CD8-positive, alpha-beta memory T cell (primary cell): ENCODE data around the gene CAST. TPM values are rescaled to one million over a fixed set of nuclear protein-coding genes. Genes with fewer than 3 reads are reported as not detected.

Source experiments
- CTCF ChIA-PET: fragments of 350-600 bp; sonication (Branson Sonifier 250); formaldehyde crosslinking; loops from one replicate; lab custom pipeline; 2021; ENCODE audit warnings: antibody characterized with exemption; lab: Charles Lee
- POLR2A ChIA-PET: fragments of 350-600 bp; sonication (Branson Sonifier 250); formaldehyde crosslinking; loops from one replicate; lab custom pipeline; 2021; ENCODE audit warnings: antibody characterized with exemption; lab: Charles Lee
- DNase-seq, 5 donors: peaks; one replicate each; pipeline versions ENCODE4 v3.0.0 to v3.0.0-alpha.2; 2020 to 2022; ENCODE audit warnings: mixed read lengths in 1 of 5
- H3K27ac ChIP-seq: one replicate; pipeline ENCODE4 v1.7.0; 2013; ENCODE audit warnings: low read depth, mild to moderate bottlenecking, low read length, moderate library complexity
- H3K27me3 ChIP-seq: 2 replicates; pipeline ENCODE4 v1.7.0; 2013; ENCODE audit warnings: low read length, mild to moderate bottlenecking; ENCODE audit not compliant: insufficient read depth, poor library complexity, severe bottlenecking
- H3K36me3 ChIP-seq: 2 replicates; pipeline ENCODE4 v1.7.0; 2013; ENCODE audit warnings: mild to moderate bottlenecking, low read length, moderate library complexity; ENCODE audit not compliant: insufficient read depth
- H3K4me1 ChIP-seq: 2 replicates; pipeline ENCODE4 v1.7.0; 2013; ENCODE audit warnings: mild to moderate bottlenecking, low read length, moderate library complexity; ENCODE audit not compliant: insufficient read depth
- H3K4me3 ChIP-seq: 2 replicates; pipeline ENCODE4 v1.7.0; 2013; ENCODE audit warnings: mild to moderate bottlenecking, low read length
- H3K9me3 ChIP-seq: 2 replicates; pipeline ENCODE4 v1.7.0; 2013; ENCODE audit warnings: mild to moderate bottlenecking, low read length
- H3K27ac Mint-ChIP-seq, 8 donors: one replicate each; pipeline ENCODE4 v1.8.0; 2020 to 2021; ENCODE audit warnings: mixed read lengths in 8 of 8, mild to moderate bottlenecking in 6 of 8, inconsistent platforms in 3 of 8, moderate library complexity in 3 of 8
- H3K27me3 Mint-ChIP-seq, 2 donors: one replicate each; pipeline ENCODE4 v1.8.0; 2020 to 2021; ENCODE audit warnings: mixed read lengths in 2 of 2, mild to moderate bottlenecking in 1 of 2, moderate library complexity in 1 of 2
- H3K36me3 Mint-ChIP-seq, 3 donors: one replicate each; pipeline ENCODE4 v1.8.0; 2020 to 2021; ENCODE audit warnings: mixed read lengths in 3 of 3, inconsistent platforms in 1 of 3, mild to moderate bottlenecking in 1 of 3
- H3K4me1 Mint-ChIP-seq, 3 donors: one replicate each; pipeline ENCODE4 v1.8.0; 2020 to 2021; ENCODE audit warnings: mixed read lengths in 3 of 3, inconsistent platforms in 1 of 3, mild to moderate bottlenecking in 1 of 3
- H3K4me3 Mint-ChIP-seq, 7 donors: one replicate each; pipeline ENCODE4 v1.8.0; 2020 to 2021; ENCODE audit warnings: mixed read lengths in 7 of 7, mild to moderate bottlenecking in 6 of 7, moderate library complexity in 4 of 7, inconsistent platforms in 2 of 7
- H3K9me3 Mint-ChIP-seq, 5 donors: one replicate each; pipeline ENCODE4 v1.8.0; 2020 to 2022; ENCODE audit warnings: mixed read lengths in 5 of 5, mild to moderate bottlenecking in 3 of 5, moderate library complexity in 2 of 5, inconsistent platforms in 1 of 5
- polyA plus RNA-seq: library from polyadenylated mRNA; unstranded; fragments of 300-500 nt; fragmentation: Illumina TruSeq; gene quantifications from one replicate; pipeline ENCODE4 v1.2.3, GENCODE V29; 2021
- total RNA-seq, 2 experiments: library from RNA; stranded (reverse); gene quantifications; one replicate each; pipeline ENCODE4 v1.2.3, GENCODE V29; 2021

The CAST gene
- total and polyA plus RNA-seq, 3 experiments from 2014 or later: 94.6 to 134 (median 127) TPM

DNA sequence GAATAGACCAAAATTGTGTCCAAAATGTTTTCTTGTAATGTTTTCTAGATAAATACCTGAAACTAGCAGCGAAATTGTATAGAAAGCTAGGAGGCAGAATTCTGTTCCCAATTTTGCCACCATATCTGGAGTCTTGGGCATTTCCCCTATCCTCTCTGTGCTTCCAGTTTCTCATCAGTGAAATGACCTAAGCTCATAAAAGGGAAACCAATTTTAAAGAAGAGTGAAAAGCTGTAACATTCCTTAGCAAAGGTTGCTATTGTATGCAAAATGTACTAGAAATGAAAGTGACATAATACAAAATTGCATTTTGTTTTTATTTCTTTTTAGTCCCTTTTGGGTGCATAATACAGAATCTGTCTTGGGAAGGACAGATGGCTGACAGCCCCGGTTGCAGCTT is 36.8 kb upstream of the CAST start:
- DNase-seq: no peak
- no peaks in the 10 kb centered on the region for H3K9me3 ChIP-seq
- no peaks in the 10 kb centered on the region for H3K27me3 ChIP-seq
- ChIA-PET CTCF (interaction anchor here (2.4 kb wide), 1 partner anchor 11 kb away, joined by 7 read pairs; no protein-coding TSS in a partner anchor), POLR2A (interaction anchor here (0.8 kb wide), 1 partner anchor 31 kb away, joined by 4 read pairs; no protein-coding TSS in a partner anchor)
- H3K36me3 ChIP-seq: no peaks in the 10 kb centered on the region
- no peaks in the 10 kb centered on the region for H3K36me3 Mint-ChIP-seq
- no peak overlapping the region for H3K4me3 Mint-ChIP-seq
- no peaks in the 10 kb centered on the region for H3K4me1 ChIP-seq
- no peak overlapping the region for H3K4me3 ChIP-seq
- peaks cover 4 to 19% (median 7%) of the 10 kb centered on the region in 3 donors for H3K4me1 Mint-ChIP-seq
- peaks cover 4 to 5% of the 10 kb centered on the region in 2 donors for H3K27me3 Mint-ChIP-seq
- H3K27ac ChIP-seq: no peak overlapping the region
- peak overlapping the region in 2 of 8 donors; percentile 17 to 58 for H3K27ac Mint-ChIP-seq
- no peaks in the 10 kb centered on the region for H3K9me3 Mint-ChIP-seq

DNA sequence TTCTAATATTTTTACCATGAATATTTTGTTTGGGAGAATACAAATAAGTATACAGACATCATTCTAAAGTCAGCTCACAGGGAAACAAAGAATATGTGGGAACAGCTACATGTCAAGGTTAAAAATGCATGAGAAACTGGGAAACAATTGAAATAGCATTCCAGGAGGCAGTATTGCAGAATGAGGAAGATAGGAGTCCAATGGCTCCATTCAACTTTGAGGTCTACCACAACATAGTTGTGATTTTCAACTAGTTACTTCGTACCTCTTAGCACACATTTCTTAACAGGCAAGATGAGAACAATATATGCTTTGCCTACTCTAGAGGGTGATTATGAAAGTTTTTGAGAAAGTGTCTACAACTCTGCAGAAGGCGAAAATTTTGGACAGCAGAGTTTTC is 35.2 kb upstream of the CAST start:
- peaks cover 4 to 5% of the 10 kb centered on the region in 2 donors for H3K27me3 Mint-ChIP-seq
- Histone ChIP-seq H3K9me3 (no peaks in the 10 kb centered on the region), H3K4me3 (no peak overlapping the region), H3K4me1 (no peaks in the 10 kb centered on the region), H3K27ac (no peak overlapping the region), H3K36me3 (no peaks in the 10 kb centered on the region), H3K27me3 (no peaks in the 10 kb centered on the region)
- no peak overlapping the region for H3K4me3 Mint-ChIP-seq
- ChIA-PET CTCF (interaction anchor here (0.8 to 1.6 kb wide), 2 partner anchors 9 to 13 kb away, joined by 3 to 4 read pairs; no protein-coding TSS in a partner anchor), POLR2A (no interaction called here)
- peak overlapping the region in 1 of 8 donors; percentile 3 for H3K27ac Mint-ChIP-seq
- H3K36me3 Mint-ChIP-seq: no peaks in the 10 kb centered on the region
- DNase-seq: no peak
- H3K9me3 Mint-ChIP-seq: no peaks in the 10 kb centered on the region
- H3K4me1 Mint-ChIP-seq: peaks cover 4 to 26% (median 7%) of the 10 kb centered on the region in 3 donors

DNA sequence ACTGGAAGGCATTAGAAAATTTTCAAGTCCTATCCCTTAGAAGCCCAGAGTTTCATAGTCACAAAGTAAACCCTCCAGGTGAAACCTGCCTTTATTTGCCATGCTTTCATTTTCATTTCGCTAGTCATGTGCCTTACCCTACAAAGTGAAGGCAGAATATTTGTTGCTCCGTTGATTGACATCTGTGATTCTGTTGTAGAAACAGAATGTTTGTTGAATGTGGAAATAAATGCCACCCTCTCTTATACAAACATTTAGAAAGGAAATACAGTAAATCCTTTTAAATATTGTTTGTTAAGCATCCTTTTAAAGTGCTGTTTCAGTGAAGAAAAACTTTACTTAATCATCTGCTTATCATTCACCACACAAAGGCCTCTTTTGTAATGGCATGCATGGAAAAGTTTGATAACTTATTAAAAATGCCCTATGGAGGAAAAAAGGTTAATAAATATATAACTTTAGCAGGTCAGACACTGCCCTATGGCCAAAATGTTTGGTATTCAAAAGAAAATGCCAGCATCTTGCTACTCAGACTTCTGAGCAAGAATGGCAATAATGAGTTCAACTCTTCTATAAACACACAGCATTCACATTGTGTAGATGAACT is 34.3 kb upstream of the CAST start:
- H3K9me3 ChIP-seq: no peaks in the 10 kb centered on the region
- CTCF ChIA-PET: interaction anchor here (1.6 kb wide), 1 partner anchor 14 kb away, joined by 4 read pairs; no protein-coding TSS in a partner anchor
- H3K27ac Mint-ChIP-seq: peak overlapping the region; percentile 9 to 67 (median 28)
- no peaks in the 10 kb centered on the region for H3K4me1 ChIP-seq
- no peaks in the 10 kb centered on the region for H3K36me3 ChIP-seq
- no peaks in the 10 kb centered on the region for H3K9me3 Mint-ChIP-seq
- no peaks in the 10 kb centered on the region for H3K27me3 ChIP-seq
- POLR2A ChIA-PET: no interaction called here
- H3K4me1 Mint-ChIP-seq: peaks cover 4 to 26% (median 7%) of the 10 kb centered on the region in 3 donors
- DNase-seq: no peak
- no peak overlapping the region for H3K4me3 ChIP-seq
- peak overlapping the region; percentile 21 for H3K27ac ChIP-seq
- peak overlapping the region; percentile 13 to 71 (median 40) for H3K4me3 Mint-ChIP-seq
- peaks cover 4 to 5% of the 10 kb centered on the region in 2 donors for H3K27me3 Mint-ChIP-seq
- no peaks in the 10 kb centered on the region for H3K36me3 Mint-ChIP-seq

DNA sequence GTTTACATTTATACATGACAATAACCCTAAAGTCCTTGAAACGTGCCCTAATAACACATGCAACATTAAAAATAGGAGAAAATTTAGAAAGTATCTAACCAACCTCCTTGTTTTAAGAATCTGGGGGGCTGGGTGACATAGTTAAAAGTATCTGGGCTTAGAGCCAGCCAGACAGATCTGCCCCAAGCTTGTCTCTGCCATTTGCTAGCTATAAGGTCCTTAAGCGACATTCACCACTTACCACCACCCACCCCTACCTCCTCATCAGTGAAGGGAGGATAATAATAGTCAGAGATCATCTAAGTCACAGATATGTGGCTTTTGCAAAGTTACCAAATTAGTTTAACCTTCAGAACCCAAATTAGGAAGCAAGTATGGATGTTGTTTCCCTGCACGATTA is 33.8 kb upstream of the CAST start:
- CTCF ChIA-PET: no interaction called here
- peaks cover 4 to 26% (median 7%) of the 10 kb centered on the region in 3 donors for H3K4me1 Mint-ChIP-seq
- H3K27me3 Mint-ChIP-seq: peaks cover 2 to 5% of the 10 kb centered on the region in 2 donors
- H3K27me3 ChIP-seq: no peaks in the 10 kb centered on the region
- H3K9me3 ChIP-seq: no peaks in the 10 kb centered on the region
- POLR2A ChIA-PET: no interaction called here
- no peak overlapping the region for H3K4me3 ChIP-seq
- H3K27ac Mint-ChIP-seq: peak overlapping the region in 1 of 8 donors; percentile 56
- H3K4me1 ChIP-seq: no peaks in the 10 kb centered on the region
- H3K27ac ChIP-seq: no peak overlapping the region
- peak overlapping the region in 2 of 7 donors; percentile 33 to 71 for H3K4me3 Mint-ChIP-seq
- no peaks in the 10 kb centered on the region for H3K9me3 Mint-ChIP-seq
- DNase-seq: no peak
- H3K36me3 Mint-ChIP-seq: no peaks in the 10 kb centered on the region
- H3K36me3 ChIP-seq: no peaks in the 10 kb centered on the region

DNA sequence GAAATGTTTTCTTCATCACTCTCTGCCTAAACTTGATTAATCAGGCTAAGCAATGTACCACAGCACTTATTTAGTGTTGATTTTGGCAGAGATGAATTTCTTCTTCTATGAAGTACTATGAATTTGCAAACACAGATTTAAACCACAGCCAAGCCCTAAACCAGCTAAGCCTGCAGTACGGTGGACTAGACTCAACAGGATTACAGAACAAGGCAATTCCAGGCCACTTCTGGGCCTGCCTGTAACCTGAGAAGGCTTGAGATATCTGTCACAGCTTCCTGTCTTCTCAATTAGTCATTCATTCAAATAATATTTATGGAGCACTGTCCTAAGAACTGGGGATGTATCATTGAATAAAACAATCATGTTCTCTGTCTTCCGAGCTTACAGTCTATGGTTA is 32.4 kb upstream of the CAST start:
- Mint-ChIP-seq H3K4me1 (peaks cover 4 to 26% (median 7%) of the 10 kb centered on the region in 3 donors), H3K36me3 (no peaks in the 10 kb centered on the region), H3K27me3 (peaks cover 0 to 2% of the 10 kb centered on the region in 2 donors), H3K27ac (peak overlapping the region in 1 of 8 donors; percentile 22), H3K9me3 (no peaks in the 10 kb centered on the region), H3K4me3 (no peak overlapping the region)
- ChIA-PET CTCF (interaction anchor here (2.6 kb wide), 1 partner anchor 15 kb away, joined by 8 read pairs; no protein-coding TSS in a partner anchor), POLR2A (no interaction called here)
- H3K36me3 ChIP-seq: no peaks in the 10 kb centered on the region
- no peak for DNase-seq
- no peak overlapping the region for H3K4me3 ChIP-seq
- H3K27ac ChIP-seq: no peak overlapping the region
- H3K9me3 ChIP-seq: no peaks in the 10 kb centered on the region
- no peaks in the 10 kb centered on the region for H3K4me1 ChIP-seq
- H3K27me3 ChIP-seq: no peaks in the 10 kb centered on the region

DNA sequence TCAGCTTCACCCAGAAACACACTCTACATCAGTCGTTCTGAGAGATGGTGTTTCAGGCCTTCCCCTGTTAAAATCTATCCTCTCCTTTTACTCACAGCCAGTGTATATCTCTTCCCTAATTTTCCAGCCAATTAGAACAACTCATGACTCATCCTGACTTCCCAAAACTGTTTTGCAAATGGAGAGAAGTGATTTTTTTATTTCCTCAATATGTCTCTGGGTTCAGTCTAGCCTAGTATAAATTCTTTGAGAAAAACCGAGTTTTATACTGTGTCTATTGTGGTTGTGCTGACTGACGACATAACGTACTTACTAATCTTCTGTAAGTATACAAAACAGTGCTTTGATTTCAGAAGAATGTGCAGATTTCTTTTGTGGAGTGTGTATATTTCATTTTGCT is 28.4 kb upstream of the CAST start:
- Mint-ChIP-seq H3K27me3 (peaks cover 0 to 13% of the 10 kb centered on the region in 2 donors), H3K4me1 (peaks cover 0 to 6% (median 0%) of the 10 kb centered on the region in 3 donors), H3K9me3 (no peaks in the 10 kb centered on the region), H3K4me3 (no peak overlapping the region), H3K27ac (no peak overlapping the region), H3K36me3 (no peaks in the 10 kb centered on the region)
- ChIA-PET POLR2A (no interaction called here), CTCF (no interaction called here)
- H3K36me3 ChIP-seq: no peaks in the 10 kb centered on the region
- H3K4me1 ChIP-seq: no peaks in the 10 kb centered on the region
- H3K9me3 ChIP-seq: no peaks in the 10 kb centered on the region
- no peak overlapping the region for H3K27ac ChIP-seq
- DNase-seq: no peak
- H3K27me3 ChIP-seq: no peaks in the 10 kb centered on the region
- no peak overlapping the region for H3K4me3 ChIP-seq

DNA sequence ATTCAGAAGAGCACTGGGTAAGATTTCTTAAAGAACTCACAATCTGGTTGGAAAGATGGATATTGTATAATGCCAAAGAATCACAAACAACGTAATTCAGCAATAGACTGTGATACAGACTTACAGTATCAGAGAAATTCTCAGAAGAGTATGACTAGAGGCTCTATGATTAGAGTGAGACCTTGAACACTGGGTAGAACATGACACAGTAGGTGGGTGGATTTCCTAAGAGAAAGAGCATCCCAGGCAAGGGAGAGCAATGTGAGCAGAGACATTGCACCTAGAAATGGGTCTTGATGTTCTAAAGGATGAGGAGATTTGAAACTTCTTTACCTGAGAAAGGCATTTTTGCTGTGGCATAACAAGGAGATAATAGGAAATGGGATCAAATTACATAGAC is 27.3 kb upstream of the CAST start:
- CTCF ChIA-PET: interaction anchor here (1.0 kb wide), 1 partner anchor 53 kb away, joined by 3 read pairs; no protein-coding TSS in a partner anchor
- H3K4me3 ChIP-seq: no peak overlapping the region
- no peaks in the 10 kb centered on the region for H3K36me3 ChIP-seq
- no peak for DNase-seq
- no peaks in the 10 kb centered on the region for H3K4me1 ChIP-seq
- no peaks in the 10 kb centered on the region for H3K9me3 ChIP-seq
- H3K4me3 Mint-ChIP-seq: no peak overlapping the region
- no peaks in the 10 kb centered on the region for H3K9me3 Mint-ChIP-seq
- peaks cover 0 to 6% (median 0%) of the 10 kb centered on the region in 3 donors for H3K4me1 Mint-ChIP-seq
- H3K27me3 Mint-ChIP-seq: peaks cover 0 to 13% of the 10 kb centered on the region in 2 donors
- POLR2A ChIA-PET: no interaction called here
- no peaks in the 10 kb centered on the region for H3K27me3 ChIP-seq
- H3K36me3 Mint-ChIP-seq: no peaks in the 10 kb centered on the region
- no peak overlapping the region for H3K27ac Mint-ChIP-seq
- no peak overlapping the region for H3K27ac ChIP-seq

DNA sequence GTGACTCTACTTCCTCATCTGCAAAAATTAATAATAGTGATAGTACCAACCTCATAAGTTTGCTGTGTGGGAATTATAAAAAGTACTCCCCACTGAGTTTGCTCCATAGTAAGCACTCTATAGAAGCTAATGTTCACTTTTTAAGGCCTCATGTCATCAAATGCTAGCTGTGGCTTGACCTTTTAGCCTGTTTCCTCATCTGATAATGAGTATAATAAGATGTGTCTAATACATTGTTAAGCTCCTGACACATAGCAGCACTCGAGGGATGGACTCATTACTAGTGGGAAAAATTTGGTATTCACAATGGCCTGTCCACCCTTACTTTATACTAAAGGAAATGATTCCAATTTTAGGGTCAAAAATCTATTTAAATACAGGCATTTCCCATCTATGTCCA is 26.1 kb upstream of the CAST start:
- CTCF ChIA-PET: interaction anchor here (1.4 to 1.7 kb wide), 4 partner anchors 9 to 34 kb away, joined by 3 to 4 read pairs (median 4); no protein-coding TSS in a partner anchor
- DNase-seq: no peak
- H3K4me1 Mint-ChIP-seq: peaks cover 0 to 4% (median 0%) of the 10 kb centered on the region in 3 donors
- Histone ChIP-seq H3K36me3 (no peaks in the 10 kb centered on the region), H3K27ac (no peak overlapping the region), H3K27me3 (no peaks in the 10 kb centered on the region), H3K4me1 (no peaks in the 10 kb centered on the region), H3K9me3 (no peaks in the 10 kb centered on the region), H3K4me3 (no peak overlapping the region)
- H3K27ac Mint-ChIP-seq: no peak overlapping the region
- H3K9me3 Mint-ChIP-seq: no peaks in the 10 kb centered on the region
- no peaks in the 10 kb centered on the region for H3K36me3 Mint-ChIP-seq
- H3K4me3 Mint-ChIP-seq: no peak overlapping the region
- POLR2A ChIA-PET: no interaction called here
- H3K27me3 Mint-ChIP-seq: peaks cover 0 to 13% of the 10 kb centered on the region in 2 donors
